Ramos (cell line): Measurements from ENCODE around the gene USP12.

ENCODE experiments used
- in situ Hi-C: fragments of 300-500 bp; cut with MboI; formaldehyde crosslinking; loops from one replicate; pipeline ENCODE4 v1.14.3; 2022; ENCODE audit warnings: low sequenced_read_pairs; ENCODE audit not compliant: unreplicated experiment

Gene USP12

DNA sequence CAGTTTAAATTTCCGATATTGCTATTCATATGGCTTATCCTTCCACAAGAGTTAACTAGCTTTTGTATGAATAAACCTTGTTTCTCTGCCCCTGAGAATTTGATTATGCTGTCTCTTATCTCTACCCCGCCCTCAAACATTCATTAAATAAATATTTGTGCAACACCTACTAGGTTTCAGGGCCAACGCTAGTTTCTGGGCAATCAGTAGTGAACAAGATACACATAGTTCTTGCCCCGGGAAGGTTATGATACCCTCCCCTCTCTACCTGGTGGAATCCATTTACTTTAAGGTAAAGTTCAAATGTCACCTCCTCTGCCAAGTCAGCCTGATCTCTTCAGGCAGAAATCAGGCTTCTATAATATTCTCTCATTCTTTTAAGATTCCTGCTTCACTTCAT lies 16.6 kb upstream of the USP12 start:
- in situ Hi-C loops, result no loop called here

DNA sequence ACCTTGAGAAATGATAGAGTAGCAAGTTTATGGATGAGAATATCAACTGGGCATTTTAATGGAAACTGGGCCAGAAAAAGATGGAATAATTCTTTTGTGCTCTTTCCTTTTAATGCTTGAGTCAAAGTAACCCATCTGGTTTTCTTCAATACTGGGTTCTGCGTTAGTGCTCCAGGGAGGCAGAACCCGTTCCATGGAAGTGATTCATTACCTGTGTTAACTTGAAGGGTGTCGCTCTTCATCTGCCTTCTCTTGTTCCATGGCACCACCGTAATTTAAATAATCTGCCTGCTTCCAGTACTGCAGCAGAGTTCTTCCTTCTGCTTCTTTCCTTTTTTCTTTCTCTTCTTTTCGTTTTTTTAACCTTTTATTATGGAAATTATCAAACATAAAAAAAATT lies 14.7 kb upstream of the USP12 start:
- in situ Hi-C loops, result no loop called here

GRCh38 chr13:27183561-27184147 lies 12.0 kb upstream of the USP12 start:
- in situ Hi-C loops, result no loop called here

GRCh38 chr13:27182844-27183497 lies 11.4 kb upstream of the USP12 start:
- in situ Hi-C loops, result no loop called here

DNA sequence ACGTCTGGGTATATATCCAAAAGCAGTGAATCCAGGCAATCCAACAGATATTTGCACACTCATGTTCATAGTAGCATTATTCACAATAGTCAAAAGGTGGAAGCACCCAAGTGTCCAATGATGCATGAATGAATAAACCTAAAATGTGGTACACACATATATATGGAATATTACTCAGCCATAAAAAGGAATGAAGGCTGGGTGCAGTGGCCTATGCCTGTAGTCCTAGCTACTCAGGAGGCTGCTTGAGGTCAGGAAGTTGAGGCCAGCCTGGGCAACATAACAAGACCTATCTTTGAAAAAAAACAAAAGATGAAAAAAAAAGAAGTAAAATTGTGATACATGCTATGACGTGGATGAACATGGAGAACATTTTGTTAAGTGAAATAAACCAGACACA lies 10.4 kb upstream of the USP12 start:
- in situ Hi-C loops, result no loop called here

DNA sequence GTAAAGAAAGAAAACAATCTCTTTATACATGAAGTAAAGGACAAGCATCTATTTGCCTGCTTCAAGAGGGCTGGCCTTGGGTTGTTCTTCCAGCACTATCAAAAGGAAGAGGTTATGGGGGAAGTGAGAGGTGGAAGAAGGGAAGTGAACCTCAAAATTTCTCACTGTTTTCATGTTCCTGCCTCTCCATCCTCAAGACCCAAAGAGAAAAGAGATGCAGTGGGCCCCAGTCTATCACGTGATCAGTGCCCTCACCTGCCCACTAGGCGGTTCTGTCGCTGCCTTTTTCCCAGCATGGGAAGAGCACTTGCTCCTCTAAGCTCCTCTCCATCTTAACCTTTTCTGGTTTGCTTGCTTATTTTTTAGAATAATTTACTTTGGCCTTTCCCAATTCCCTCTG lies 6.2 kb upstream of the USP12 start:
- in situ Hi-C loops, result no loop called here

DNA sequence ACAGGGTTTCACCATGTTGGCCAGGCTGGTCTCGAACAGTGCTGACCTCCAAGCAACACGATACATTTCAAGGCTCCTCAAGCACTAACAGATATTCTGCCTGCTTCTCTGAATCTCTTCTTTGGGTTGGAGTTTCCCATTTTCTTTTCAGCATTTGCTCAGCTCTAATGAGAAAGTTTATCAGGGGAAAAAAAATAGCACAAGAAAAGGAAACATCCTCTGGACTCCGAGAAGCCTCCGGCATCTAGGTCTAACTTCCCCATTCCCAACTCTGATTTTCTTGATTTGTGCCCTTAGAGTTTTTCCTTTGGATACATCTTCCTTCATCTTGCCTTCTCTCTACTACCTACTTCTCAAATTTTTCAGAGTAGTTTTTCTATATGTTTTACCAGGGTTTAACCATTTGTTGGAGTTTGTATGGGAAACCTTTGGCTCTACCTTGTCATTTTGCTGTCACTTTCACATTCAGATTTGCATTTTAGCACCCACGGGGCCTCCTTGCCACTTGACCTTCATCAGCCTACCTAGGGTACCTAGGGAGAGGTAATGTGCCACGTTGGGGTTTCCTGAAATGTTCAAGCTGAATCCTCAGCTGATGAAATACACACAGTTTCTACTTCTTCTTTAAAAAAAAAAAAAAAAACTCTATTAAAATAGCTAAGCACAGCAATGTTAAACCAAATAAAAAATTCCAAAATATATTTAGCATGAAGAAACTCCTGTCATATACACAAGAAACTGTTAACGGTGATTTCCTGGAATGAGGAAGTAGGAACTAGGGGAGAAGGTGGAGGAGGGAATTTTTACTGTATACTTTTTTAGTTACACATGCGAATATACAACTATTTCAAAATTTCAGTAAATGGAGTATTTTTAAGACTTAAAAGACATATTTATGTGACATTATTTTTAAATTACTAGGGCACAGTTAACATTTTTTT lies 5.1 kb upstream of the USP12 start:
- in situ Hi-C loops, result no loop called here

- in situ Hi-C loops, result no loop called here
These were observed 3.3 kb upstream of the USP12 start for GRCh38 chr13:27174766-27175455.

GRCh38 chr13:27172495-27172842 lies 858 bp upstream of the USP12 start:
- in situ Hi-C loops, result no loop called here

- in situ Hi-C loops, result no loop called here
These were observed 350 bp upstream of the USP12 start for GRCh38 chr13:27171827-27172494.

- in situ Hi-C loops, result no loop called here
These were observed 931 bp downstream of the USP12 start for GRCh38 chr13:27170516-27171243.

DNA sequence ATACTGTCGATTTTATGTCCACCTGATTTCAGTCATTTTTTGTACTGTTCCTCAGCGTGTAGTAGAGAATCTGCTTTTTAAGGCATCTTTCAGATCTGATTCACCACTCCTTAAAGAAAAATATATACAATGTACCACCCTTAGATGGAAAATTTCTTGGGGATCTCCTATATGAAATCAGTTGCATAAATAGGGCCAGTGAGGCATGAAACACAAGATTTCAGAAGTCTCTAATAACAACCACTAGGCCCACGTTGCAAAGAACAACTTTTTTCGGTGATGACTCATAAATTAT lies 1.4 kb downstream of the USP12 start:
- in situ Hi-C loops, result no loop called here

DNA sequence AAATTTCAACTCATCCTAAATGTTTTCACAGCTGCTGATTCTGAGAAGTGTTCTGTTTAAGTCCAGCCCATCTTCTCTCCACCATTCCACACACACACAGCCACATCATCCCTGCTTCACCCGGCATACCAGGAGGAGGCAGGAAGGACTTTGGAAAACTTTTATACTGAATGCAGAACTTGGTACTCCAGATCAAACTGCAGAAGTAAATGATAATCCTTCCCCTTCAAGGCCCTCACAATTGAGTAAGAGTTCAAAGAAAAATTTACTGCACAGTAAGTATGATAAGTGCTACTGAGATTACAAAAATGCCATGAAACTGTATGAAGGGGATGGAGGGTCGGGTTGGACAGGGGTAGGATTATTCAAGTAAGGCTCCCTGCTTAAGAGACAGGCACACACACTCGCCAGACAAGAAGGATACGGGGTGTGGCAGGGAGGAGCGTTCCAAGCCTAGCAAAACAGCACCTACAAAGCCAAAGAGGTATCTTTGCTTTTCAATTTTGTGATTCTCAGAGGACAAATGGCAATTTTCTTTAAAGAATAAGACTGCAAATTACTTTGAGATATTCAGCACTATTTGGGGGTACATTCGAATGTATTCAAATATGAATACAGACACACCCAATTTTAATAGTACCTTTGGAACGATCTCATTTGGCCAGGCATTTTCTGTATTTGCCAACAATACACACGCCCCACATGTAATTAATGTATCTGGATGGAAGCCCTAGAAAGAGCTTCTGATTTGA lies 2.5 kb downstream of the USP12 start:
- in situ Hi-C loops, result no loop called here

DNA sequence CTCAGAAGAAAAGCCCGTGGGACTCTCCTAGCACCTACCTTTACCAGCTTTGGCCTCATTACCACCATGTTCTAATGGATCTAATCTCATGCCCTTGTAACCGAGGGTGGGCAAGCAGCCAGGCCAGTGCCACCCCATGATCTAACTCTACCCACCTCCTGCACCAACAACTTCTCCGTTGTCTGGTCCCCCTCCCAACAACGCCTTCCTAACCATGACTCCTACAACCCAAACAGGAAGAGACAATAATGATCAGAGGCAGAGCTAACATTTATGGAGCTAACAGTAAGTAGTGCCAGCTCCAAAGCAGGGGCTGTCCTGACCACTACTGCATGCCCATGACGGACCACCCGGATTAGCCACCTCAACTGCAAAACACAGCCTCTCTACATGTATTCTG lies 3.5 kb downstream of the USP12 start:
- in situ Hi-C loops, result no loop called here

GRCh38 chr13:27166313-27166712 lies 5.3 kb downstream of the USP12 start:
- in situ Hi-C loops, result no loop called here

DNA sequence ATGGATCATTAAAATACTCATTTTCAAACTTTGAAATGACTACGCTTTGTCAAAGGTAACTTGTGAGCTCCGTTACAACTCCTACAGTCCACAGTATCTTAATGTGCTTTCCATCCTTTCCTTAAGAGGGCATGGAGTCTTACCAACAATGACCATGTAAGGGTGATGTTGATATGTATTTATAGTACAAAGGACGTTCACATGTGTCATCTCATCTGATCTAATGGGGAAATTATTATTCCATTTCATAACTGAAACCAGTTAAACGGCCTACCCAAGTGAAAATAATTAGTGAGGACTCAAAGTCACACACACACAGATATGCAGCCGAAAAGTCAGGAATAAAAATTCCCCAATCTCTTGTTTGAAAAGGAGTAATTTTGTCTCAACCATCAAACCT lies 9.6 kb downstream of the USP12 start:
- in situ Hi-C loops, result no loop called here

DNA sequence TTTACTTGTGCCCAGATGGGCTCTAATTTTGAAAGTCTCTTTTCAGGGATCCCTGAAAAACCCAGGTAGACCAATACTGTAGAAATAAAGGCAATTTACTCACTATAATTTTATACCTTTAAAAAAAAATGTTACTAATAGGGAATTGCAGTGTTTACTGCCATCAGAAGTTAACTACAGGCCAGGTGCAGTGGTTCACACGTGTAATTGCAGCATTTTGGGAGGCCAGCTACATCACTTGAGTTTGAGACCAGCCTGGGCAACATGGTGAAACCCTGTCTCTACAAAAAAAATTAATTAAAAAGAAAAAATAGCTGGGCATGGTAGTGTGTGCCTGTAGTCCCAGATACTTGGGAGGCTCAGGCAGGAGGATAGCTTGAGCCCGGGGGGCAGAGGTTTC lies 10.2 kb downstream of the USP12 start:
- in situ Hi-C loops, result no loop called here

DNA sequence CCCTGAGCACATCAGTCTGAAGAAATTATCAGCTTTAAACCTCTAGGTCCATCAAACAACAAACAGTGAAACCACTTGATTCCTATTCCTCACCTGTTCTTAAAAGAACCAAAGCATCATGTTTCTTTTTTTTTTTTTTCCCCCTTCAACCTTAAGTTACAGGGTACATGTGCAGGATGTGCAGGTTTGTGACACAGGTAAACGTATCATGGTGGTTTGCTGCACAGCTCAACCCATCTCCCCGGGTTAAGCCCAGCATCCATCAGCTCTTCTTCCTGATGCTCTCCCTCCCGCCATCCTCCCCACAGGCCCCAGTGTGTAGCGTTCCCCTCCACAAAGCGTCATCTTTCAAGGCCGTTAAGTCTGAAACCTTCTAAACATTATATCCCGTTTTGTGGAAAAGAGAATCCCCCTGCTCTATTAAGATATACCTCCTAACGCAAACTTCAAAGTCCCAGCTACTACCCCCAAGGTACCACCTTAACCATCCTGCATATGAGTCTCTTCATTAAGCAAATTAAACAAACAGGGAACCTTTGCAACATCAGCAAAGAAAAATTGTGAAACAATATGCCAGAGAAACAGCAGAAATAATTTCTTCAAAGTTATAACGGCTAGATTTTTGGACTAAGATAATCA lies 10.8 kb downstream of the USP12 start:
- in situ Hi-C loops, result no loop called here
